ENCODE measurements around the gene UBE2V1. TPM values are rescaled to one million over a fixed set of nuclear protein-coding genes. Genes with fewer than 3 reads are reported as not detected.

UBE2V1 gene
- total and polyA plus RNA-seq, 2 of the 13 experiments (the other 11 are each of a cell fraction or from before 2014, with no cell fraction given): 81.3 to 132 TPM

- TF ChIP-seq ZNF775 (CRISPR knock-in tag; IDR thresholded peaks at IDR 0.05; ENCODE audit: borderline replicate concordance) (peak; percentile 58; the same call in 1 of the 2 replicates), KDM4B (CRISPR knock-in tag; IDR thresholded peaks at IDR 0.05) (0 out of 2 replicates have a peak, but pooled peaks have one; percentile 54), FOXJ3 (CRISPR knock-in tag; IDR thresholded peaks at IDR 0.05; ENCODE audit: borderline replicate concordance) (no peak), ZNF180 (CRISPR knock-in tag; IDR thresholded peaks at IDR 0.05; ENCODE audit: borderline replicate concordance, low read depth) (0 out of 2 replicates have a peak, but pooled peaks have one; percentile 29), POLR2G (IDR thresholded peaks at IDR 0.05; ENCODE audit: low read depth, low read length) (peak; percentile 96), BRCA1 (CRISPR knock-in tag; IDR thresholded peaks at IDR 0.05) (0 out of 2 replicates have a peak, but pooled peaks have one; percentile 55), ZNF552 (CRISPR knock-in tag; IDR thresholded peaks at IDR 0.05; ENCODE audit: borderline replicate concordance) (no peak), GLI4 (CRISPR knock-in tag; IDR thresholded peaks at IDR 0.05; ENCODE audit: borderline replicate concordance) (no peak), MIER2 (CRISPR knock-in tag; IDR thresholded peaks at IDR 0.05) (no peak), SMAD9 (CRISPR knock-in tag; IDR thresholded peaks at IDR 0.05) (0 out of 2 replicates have a peak, but pooled peaks have one; percentile 2), HIC2 (CRISPR knock-in tag; IDR thresholded peaks at IDR 0.05; ENCODE audit: low read depth) (no peak), ZC3H13 (CRISPR knock-in tag; IDR thresholded peaks at IDR 0.05) (no peak), ZNF589 (CRISPR knock-in tag; conservative IDR thresholded peaks at IDR 0.05) (no peak), CENPT (CRISPR knock-in tag; IDR thresholded peaks at IDR 0.05; ENCODE audit: low read depth) (no peak), KLF15 (CRISPR knock-in tag; IDR thresholded peaks at IDR 0.05; ENCODE audit: borderline replicate concordance) (no peak), FOXA3 (CRISPR knock-in tag; IDR thresholded peaks at IDR 0.05) (peak; percentile 64), ZFP41 (CRISPR knock-in tag; IDR thresholded peaks at IDR 0.05; ENCODE audit: borderline replicate concordance) (no peak), ZNF468 (CRISPR knock-in tag; IDR thresholded peaks at IDR 0.05) (no peak; the same call in 1 of the 2 replicates), ZNF362 (CRISPR knock-in tag; IDR thresholded peaks at IDR 0.05; ENCODE audit: borderline replicate concordance) (no peak; the same call in 1 of the 2 replicates), ZBTB7B (CRISPR knock-in tag; IDR thresholded peaks at IDR 0.05) (0 out of 2 replicates have a peak, but pooled peaks have one; percentile 68), CREB3 (CRISPR knock-in tag; IDR thresholded peaks at IDR 0.05) (no peak), MEIS2 (CRISPR knock-in tag; IDR thresholded peaks at IDR 0.05) (peak; percentile 57; the same call in 1 of the 2 replicates), SNAI1 (CRISPR knock-in tag; IDR thresholded peaks at IDR 0.05; ENCODE audit: borderline replicate concordance) (no peak), ZFP62 (CRISPR knock-in tag; IDR thresholded peaks at IDR 0.05) (peak; percentile 96), ESRRA (CRISPR knock-in tag; IDR thresholded peaks at IDR 0.05; ENCODE audit: low read depth) (no peak; the same call in 1 of the 2 replicates), ZNF326 (CRISPR knock-in tag; IDR thresholded peaks at IDR 0.05; ENCODE audit: borderline replicate concordance) (no peak), KLF13 (CRISPR knock-in tag; IDR thresholded peaks at IDR 0.05) (no peak)
Measured at GRCh38 chr20:50115591-50116367, 2.8 kb upstream of the UBE2V1 start (continued).
